GM12878 (cell line): ENCODE measurements around the gene IGFBP2.
A peak's percentile ranks its signal among the peaks of the same experiment; 100 is the strongest.

Experiments used
- ATF7 ChIP-seq: fragments of 450-650 bp; IDR thresholded peaks from 2 replicates; pipeline ENCODE4 v1.6.1; 2016; ENCODE audit warnings: low read depth, mild to moderate bottlenecking
- EP300 ChIP-seq, 2 experiments: fragments of 150-350 bp in 1 of 2; IDR thresholded peaks; 2 replicates each; pipeline ENCODE4 v1.6.1; 2011 to 2012; ENCODE audit warnings: low read depth in 2 of 2, low read length in 2 of 2, borderline replicate concordance in 1 of 2, improper control_type of control experiment in 1 of 2, inconsistent platforms in 1 of 2; ENCODE audit not compliant: control insufficient read depth in 1 of 2
- EZH2 ChIP-seq: IDR thresholded peaks from 2 replicates; pipeline ENCODE4 v1.6.1; 2012; ENCODE audit warnings: low read depth, mild to moderate bottlenecking, control low read depth, inconsistent platforms, low read length, borderline replicate concordance; ENCODE audit not compliant: control insufficient read depth
- IKZF1 ChIP-seq: fragments of 450-650 bp; conservative IDR thresholded peaks from 2 replicates; pipeline ENCODE4 v1.6.1; 2017; ENCODE audit warnings: antibody characterized with exemption, mild to moderate bottlenecking
- POLR2A ChIP-seq: IDR thresholded peaks from 2 replicates; pipeline ENCODE4 v1.6.1; 2011; ENCODE audit warnings: low read depth, mild to moderate bottlenecking, low read length
- POLR2AphosphoS5 ChIP-seq: IDR thresholded peaks from 2 replicates; pipeline ENCODE4 v1.6.1; 2011; ENCODE audit warnings: mild to moderate bottlenecking, low read length, inconsistent platforms
- RAD21 ChIP-seq: IDR thresholded peaks from 2 replicates; pipeline ENCODE4 v1.6.1; 2011; ENCODE audit warnings: mild to moderate bottlenecking, low read depth, low read length, moderate library complexity; ENCODE audit not compliant: insufficient read depth
- RAD51 ChIP-seq: fragments of 450-650 bp; IDR thresholded peaks from 2 replicates; pipeline ENCODE4 v1.6.1; 2016; ENCODE audit warnings: moderate library complexity, mild to moderate bottlenecking, inconsistent platforms
- RB1 ChIP-seq: fragments of 450-650 bp; formaldehyde crosslinking; IDR thresholded peaks from 2 replicates; pipeline ENCODE4 v1.6.1; 2017; ENCODE audit warnings: mild to moderate bottlenecking, borderline replicate concordance
- RCOR1 ChIP-seq: conservative IDR thresholded peaks from 2 replicates; pipeline ENCODE4 v1.6.1; 2012; ENCODE audit warnings: low read depth, low read length, improper control_type of control experiment
- SMC3 ChIP-seq: IDR thresholded peaks from 2 replicates; pipeline ENCODE4 v1.6.1; 2011; ENCODE audit warnings: low read length, improper control_type of control experiment, borderline replicate concordance
- TARDBP ChIP-seq: IDR thresholded peaks from 2 replicates; pipeline ENCODE4 v1.6.1; 2016; ENCODE audit warnings: borderline replicate concordance
- ZNF207 ChIP-seq: fragments of 450-650 bp; IDR thresholded peaks from 2 replicates; pipeline ENCODE4 v1.6.1; 2014; ENCODE audit warnings: antibody characterized with exemption, mild to moderate bottlenecking, borderline replicate concordance
- TF ChIP-seq, protein P1 (sequence below), 3 experiments: IDR thresholded peaks in 2 of 3; conservative IDR thresholded peaks in 1 of 3; 2 replicates each; pipeline ENCODE4 v1.5.1; 2011; ENCODE audit warnings: low read depth in 3 of 3, low read length in 3 of 3, mild to moderate bottlenecking in 3 of 3, control low read depth in 2 of 3, moderate library complexity in 2 of 3, inconsistent platforms in 1 of 3, mixed read lengths in 1 of 3; ENCODE audit not compliant: control insufficient read depth in 2 of 3, insufficient read depth in 1 of 3; ENCODE audit errors: extremely low read depth in 1 of 3

DNA sequence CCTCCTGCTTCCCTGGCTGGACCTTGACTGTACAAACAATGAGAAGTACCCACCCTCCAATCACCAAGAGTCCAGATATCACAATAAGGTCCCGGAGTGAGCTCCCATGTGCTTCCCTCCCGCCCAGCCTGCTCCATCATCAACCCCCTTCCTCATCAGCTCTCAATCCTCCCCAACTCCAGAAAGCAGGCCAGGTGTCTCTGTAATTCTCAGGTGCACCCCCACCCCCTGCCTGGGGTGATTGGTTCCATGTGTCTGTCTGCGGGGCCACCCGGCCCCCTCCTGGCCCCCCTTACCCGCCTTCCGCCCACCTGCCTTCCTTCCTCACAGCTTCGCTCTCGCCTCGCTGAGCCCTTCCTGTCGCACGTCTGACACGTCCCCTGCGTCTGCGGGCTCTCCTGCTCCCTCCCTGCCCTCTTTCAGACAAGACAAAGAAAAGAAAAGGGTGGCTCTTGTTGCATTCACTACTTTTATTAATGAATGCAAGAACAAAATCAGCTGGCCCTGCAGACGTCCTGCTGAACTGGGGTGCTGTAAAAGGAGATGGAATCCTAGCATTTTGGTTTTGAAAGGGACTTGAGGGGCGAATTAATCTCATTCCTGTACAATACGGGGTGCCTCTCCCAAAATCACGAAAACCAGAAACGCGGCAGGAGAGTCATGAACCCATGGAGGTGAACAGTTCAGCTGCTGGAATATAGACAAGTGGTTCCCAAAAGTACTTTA, 26.5 kb upstream of the IGFBP2 start:
- no peak for TF ChIP-seq RB1
- no peak for TF ChIP-seq RAD51
- no peak for TF ChIP-seq EZH2
- no peak for TF ChIP-seq POLR2AphosphoS5
- TF ChIP-seq SMC3: no peak
- peak; percentile 55 for TF ChIP-seq IKZF1
- TF ChIP-seq ZNF207: no peak
- TF ChIP-seq RAD21: no peak
- TF ChIP-seq ATF7: peak; percentile 60; the same call in 1 of the 2 replicates
- TF ChIP-seq TARDBP: no peak
- peak in 1 of 2 experiments; percentile 9; a peak in 1 of 4 replicates for TF ChIP-seq EP300 (IDR thresholded peaks at IDR 0.05; ENCODE audit: borderline replicate concordance in 1 of 2, control insufficient read depth in 1 of 2, low read depth in 2 of 2, low read length in 2 of 2)
- TF ChIP-seq POLR2A: peak; percentile 66
- TF ChIP-seq, protein P1, sequence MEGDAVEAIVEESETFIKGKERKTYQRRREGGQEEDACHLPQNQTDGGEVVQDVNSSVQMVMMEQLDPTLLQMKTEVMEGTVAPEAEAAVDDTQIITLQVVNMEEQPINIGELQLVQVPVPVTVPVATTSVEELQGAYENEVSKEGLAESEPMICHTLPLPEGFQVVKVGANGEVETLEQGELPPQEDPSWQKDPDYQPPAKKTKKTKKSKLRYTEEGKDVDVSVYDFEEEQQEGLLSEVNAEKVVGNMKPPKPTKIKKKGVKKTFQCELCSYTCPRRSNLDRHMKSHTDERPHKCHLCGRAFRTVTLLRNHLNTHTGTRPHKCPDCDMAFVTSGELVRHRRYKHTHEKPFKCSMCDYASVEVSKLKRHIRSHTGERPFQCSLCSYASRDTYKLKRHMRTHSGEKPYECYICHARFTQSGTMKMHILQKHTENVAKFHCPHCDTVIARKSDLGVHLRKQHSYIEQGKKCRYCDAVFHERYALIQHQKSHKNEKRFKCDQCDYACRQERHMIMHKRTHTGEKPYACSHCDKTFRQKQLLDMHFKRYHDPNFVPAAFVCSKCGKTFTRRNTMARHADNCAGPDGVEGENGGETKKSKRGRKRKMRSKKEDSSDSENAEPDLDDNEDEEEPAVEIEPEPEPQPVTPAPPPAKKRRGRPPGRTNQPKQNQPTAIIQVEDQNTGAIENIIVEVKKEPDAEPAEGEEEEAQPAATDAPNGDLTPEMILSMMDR (IDR thresholded peaks at IDR 0.05 in 2 of 3, conservative IDR thresholded peaks at IDR 0.05 in 1 of 3; ENCODE audit: control insufficient read depth in 2 of 3, extremely low read depth in 1 of 3, insufficient read depth in 1 of 3, low read depth in 3 of 3, low read length in 3 of 3): no peak
- no peak for TF ChIP-seq RCOR1
